GM21423 (cell line): Measurements from ENCODE around the gene MEX3A.
"Not testable (repeated sequence)": the region's sequence is repeated elsewhere in the genome, so short reads cannot be mapped to it uniquely, and the experiment has no call there.

ENCODE experiments used
- ATAC-seq: cut with Tn5 transposase; IDR thresholded peaks from one replicate; pipeline ENCODE4 v1.9.1; 2021; ENCODE audit warnings: mild to moderate bottlenecking, moderate library complexity; ENCODE audit not compliant: unreplicated experiment

MEX3A gene

GRCh38 chr1:156080241-156080862 is 1.9 kb downstream of the MEX3A start:
- ATAC-seq: no peak

DNA sequence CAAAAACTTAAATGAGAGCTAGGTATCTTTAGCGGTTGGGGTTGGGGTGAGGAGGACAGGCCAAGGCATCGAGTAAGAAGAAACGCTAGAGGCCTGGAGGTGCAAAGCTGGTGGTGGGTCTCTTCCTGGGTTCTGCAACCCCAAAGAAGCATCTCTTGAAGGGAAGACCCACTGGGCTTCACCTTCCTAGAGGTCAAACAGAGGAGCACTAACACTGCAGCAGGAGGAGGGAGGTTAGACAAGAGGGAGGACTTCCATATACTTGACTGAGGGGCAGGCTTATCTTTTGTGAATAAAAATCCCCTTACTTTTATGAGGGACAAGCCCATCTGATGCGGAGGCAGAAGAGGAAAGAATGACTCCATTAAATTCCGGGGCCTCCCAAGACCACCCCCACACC is 2.5 kb downstream of the MEX3A start:
- no peak for ATAC-seq

DNA sequence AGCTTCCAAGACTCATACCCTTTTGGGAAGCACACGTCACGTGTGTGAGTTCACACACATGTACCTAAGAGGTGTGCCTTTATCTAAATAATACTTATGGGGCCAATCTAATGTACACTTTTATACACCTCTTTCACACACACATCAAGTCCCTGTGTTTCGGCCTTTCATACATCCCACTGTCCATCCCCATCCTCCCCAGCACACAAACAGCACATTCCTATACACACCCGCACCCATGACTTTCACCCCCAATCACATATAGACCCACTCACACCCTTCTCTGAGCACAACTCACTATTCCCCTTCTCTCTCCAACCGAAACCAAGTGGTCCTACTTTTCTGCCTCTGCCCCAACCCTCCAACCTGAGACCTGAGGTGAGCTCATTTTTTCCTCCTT is 3.5 kb downstream of the MEX3A start:
- ATAC-seq: no peak

DNA sequence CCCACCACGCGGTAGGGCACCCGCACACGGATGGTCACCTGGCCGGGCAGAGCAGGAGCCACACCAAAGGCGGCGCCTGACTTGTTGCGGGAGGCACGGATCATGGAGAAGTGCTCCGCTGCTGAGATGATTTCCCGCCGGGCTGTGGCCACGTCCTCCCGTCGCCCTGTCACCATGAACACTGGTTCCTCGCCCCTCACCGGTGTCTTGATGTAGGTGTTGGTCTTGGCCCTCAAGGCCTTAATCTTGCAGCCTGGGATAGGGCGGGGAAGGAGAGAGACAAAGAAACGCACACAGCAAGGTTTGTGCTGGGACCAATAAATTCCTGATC is 4.9 kb downstream of the MEX3A start:
- ATAC-seq: no peak

DNA sequence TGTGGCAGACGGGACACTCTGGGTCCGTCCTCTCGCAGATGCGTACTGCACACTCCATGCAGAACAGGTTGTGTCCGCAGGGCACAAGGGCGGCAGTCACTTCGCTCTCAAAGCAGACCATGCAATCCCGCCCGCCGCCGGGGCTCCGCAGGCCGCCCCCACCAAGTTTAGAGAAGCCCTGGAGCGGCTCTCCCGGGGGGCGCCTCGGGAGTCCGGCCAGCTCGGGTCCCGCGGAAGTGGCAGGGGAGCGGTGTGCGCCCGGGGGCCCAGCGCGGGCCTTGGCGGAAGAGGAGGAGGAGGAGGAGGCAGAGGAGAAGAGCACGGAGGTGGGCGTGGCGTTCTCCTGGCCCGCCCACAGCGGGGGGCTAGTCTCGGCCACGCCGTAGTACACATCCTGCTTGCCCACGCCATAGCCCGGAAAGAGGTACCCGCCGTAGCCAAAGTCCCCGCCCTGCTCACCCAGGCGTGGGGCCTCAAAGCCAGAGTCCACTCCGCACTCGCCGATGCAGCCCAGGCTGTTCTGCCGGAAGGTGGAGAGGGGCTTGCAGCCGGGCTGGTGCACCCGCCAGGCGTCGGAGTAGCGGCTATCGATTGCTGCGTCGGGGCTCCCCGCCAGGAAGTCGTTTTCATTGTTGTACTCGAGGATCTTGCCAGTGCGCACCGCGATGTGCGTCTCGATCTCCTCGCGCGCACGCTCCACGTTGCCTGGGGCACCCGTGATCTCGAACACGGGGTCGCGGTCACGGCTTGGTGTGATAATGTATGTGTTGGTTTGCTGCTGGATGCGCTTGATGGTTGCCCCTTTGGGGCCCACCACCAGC is 5.4 kb downstream of the MEX3A start:
- ATAC-seq: no peak

GRCh38 chr1:156075775-156076204 is 6.5 kb downstream of the MEX3A start:
- ATAC-seq: no peak

GRCh38 chr1:156075162-156075561 is 7.1 kb downstream of the MEX3A start:
- ATAC-seq: no peak

DNA sequence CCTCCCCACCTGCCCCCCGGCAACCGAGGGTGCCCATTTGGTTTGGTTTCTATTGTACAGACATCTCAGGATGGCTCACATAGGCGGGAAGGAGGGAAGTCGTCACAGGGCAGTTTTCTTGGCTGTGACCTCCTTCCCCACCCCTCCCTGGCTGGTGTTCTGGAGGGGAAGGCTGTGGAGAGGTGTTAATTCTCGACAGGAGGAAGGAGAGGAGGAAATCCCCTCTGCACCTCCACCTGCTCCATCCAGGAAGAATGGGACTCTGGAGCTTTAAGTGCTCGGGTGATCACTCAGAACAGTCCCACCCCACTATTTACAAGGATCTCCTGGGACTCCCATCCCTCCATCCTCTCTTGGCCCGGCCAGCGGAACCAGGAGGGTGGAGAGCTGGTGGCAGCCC is 7.6 kb downstream of the MEX3A start:
- no peak for ATAC-seq

DNA sequence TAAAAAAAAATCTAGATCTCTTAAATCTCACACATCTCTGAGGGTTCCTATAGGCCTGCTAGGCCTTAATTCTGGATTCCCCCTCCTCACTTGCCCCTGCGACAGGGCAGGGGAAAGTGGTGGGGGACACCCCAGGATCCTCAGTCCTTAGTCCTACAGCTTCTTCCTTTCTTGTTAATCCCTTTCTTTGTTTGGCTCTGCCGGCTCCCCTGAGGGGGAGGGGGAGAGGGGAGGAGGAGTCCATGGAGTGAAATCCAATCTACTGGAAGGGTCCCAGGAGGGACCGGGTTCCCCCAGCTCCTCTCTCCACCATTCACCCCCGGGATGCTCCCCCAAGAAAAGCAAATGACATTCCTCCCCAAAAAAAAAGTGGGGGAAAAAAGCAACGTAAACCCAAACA is 8.5 kb downstream of the MEX3A start:
- no peak for ATAC-seq

- no peak for ATAC-seq
These were observed 9.1 kb downstream of the MEX3A start for GRCh38 chr1:156073110-156073687.

DNA sequence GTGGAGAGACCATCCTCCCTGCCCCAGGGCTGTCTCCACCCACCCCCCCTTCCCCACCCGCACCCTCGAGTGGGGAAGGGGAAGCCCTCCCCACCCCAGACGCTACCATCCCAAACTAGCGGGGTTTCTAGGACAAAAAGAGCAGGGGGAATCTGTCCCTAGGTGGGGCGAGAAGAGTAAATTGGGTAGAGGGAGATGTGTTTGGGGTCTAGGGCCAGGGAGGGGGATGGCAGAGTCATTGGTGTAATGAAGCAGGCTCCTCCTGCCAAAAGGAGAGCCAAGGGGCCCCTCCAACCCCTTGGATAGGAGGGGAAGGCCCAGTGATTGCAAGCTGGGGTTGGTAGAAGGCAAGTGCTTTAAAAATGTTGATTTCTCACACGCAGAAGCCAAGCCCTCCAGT is 10.0 kb downstream of the MEX3A start:
- no peak for ATAC-seq

DNA sequence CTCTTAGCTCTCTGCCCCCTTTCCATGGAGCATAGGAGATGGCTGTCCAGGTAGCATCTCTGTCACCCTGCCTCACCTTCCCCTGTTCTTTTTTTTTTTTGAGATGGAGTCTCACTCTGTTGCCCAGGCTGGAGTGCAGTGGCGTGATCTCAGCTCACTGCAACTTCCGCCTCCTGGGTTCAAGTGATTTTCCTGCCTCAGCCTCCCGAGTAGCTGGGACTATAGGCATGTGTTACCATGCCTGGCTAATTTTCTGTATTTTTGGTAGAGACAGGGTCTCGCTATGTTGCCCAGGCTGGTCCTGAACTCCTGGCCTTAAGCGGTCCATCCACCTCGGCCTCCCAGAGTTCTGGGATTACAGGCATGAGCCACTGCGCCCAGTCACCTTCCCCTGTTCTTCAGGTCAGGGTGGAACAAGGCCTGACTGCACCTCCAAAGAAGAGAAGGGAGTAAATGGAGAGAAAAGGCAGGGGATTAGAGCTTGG is 10.9 kb downstream of the MEX3A start:
- ATAC-seq: not testable (repeated sequence)

DNA sequence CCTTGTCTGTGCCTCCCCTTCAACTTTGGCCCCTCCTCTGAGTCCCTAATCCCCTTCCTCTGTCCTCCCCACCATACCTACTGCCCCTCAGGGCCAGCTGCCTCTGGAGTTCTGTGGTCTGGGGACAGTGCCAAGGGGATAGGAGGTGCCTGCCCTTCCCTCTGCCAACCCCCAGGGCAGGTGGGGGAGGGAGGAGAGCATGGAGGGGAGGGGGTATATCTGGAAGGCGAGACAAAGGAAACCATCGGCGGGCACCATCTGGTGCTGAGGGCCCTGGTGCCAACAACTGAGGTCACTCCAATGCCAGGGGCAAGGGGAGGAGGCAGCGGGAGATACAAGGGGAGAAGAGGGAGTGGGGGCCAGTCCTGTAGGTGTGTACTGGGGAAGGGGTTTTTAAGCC is 11.7 kb downstream of the MEX3A start:
- no peak for ATAC-seq

DNA sequence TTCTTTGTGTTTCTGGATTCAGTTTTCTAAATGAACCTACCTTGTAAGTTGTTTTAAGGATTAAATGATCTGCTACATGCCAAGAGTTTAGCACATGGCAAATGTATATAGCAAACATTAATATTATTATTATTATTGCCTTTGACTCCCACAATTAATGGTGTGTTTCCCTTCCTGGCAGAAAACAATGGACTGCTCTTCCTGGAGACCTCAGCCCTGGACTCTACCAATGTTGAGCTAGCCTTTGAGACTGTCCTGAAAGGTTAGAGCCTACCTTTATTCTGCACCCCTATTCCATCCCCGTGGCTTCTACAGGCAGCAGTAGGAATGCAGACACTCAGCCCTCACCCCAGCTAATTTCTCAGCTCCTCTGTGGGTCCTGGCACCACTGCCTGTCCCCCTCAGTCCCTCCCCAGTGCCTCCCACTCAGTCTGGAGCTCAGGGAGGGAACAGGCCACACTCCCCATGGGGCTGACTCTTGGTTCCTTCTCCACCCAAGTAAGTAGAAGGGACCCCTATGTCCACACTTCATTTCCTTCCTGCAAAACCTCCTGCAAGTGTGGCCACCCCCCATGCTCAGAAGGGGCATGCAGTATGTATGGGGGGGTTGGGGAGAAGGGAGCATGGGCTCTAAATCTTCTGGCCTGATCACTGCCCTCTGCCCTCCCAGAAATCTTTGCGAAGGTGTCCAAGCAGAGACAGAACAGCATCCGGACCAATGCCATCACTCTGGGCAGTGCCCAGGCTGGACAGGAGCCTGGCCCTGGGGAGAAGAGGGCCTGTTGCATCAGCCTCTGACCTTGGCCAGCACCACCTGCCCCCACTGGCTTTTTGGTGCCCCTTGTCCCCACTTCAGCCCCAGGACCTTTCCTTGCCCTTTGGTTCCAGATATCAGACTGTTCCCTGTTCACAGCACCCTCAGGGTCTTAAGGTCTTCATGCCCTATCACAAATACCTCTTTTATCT is 12.5 kb downstream of the MEX3A start:
- no peak for ATAC-seq

- no peak for ATAC-seq
These were observed 15.0 kb downstream of the MEX3A start for GRCh38 chr1:156067262-156067661.

GRCh38 chr1:156065871-156066270 is 16.4 kb downstream of the MEX3A start:
- no peak for ATAC-seq

- no peak for ATAC-seq
These were observed 17.1 kb downstream of the MEX3A start for GRCh38 chr1:156065212-156065611.

- ATAC-seq: no peak
These were observed 17.6 kb downstream of the MEX3A start for GRCh38 chr1:156064615-156065014.

- no peak for ATAC-seq
These were observed 18.3 kb downstream of the MEX3A start for GRCh38 chr1:156063997-156064285.

DNA sequence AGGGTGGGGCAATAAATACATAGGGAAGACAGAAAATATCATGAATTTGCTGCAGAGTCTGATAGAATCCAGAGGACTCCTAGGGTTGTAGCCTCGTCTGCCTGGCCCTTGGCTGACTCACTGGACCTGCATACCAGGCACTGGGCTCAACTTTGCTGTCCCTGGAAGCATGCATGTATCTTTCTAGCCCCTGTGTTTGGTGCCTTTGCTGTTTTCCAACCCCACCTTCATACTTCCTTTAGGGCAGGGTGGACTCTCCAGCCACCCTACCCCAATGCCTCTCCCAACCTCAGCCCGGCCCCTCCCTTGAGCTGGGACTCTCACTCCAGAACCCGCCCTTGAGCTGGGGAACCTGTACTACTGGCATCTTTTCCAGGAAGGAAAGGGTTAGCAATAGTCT is 20.1 kb downstream of the MEX3A start:
- no peak for ATAC-seq

DNA sequence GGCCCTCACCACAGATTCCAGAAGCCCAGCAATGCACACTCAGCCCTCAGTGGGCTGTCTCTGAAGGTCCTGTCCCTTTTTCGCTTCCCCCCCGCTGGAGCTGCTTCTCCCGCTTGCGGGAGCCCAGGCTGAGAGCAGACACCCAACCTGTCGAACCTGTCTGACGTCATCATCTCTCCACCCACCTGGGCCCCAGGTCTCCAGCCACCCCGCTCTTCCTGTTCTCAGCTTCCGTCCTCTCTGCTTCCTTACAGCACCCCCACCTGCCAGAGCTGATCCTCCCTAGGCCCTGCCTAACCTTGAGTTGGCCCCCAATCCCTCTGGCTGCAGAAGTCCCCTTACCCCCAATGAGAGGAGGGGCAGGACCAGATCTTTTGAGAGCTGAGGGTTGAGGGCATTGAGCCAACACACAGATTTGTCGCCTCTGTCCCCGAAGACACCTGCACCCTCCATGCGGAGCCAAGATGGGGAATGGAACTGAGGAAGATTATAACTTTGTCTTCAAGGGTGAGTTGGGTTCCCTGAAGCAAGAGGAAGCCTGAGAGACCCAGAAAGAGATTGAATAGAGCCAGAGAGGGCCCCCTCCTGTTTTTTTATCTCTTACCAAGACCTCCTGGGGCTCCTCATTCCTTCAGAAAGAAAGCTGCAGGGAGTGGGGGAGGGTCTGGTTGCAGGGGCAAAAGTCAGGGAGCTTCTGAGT is 21.2 kb downstream of the MEX3A start, which contains the start of gene RAB25:
TSS of gene RAB25 (plus strand) at position 224 of the 700 bp plus-strand sequence. CDS start at position 465, 241 bp downstream.
- no peak for ATAC-seq
